BE2C (cell line): ENCODE data around the gene ANKRD17.

Experiments
- DNase-seq: peaks from one replicate; pipeline ENCODE4 v3.0.0-alpha.2; 2020
- H3K27me3 ChIP-seq: fragments of 250-450 bp; sonication (Bioruptor Pico); 2 replicates; pipeline ENCODE4 v1.5.1; 2020; ENCODE audit warnings: mild to moderate bottlenecking
- H3K36me3 ChIP-seq: fragments of 250-450 bp; sonication (Bioruptor Pico); 2 replicates; pipeline ENCODE4 v1.5.1; 2020; ENCODE audit warnings: mild to moderate bottlenecking
- H3K4me1 ChIP-seq: fragments of 250-450 bp; sonication (Bioruptor Pico); 2 replicates; pipeline ENCODE4 v1.5.1; 2020
- H3K4me3 ChIP-seq: 2 replicates; pipeline ENCODE4 v1.5.1; 2011; ENCODE audit warnings: low read depth, low read length
- H3K9me3 ChIP-seq: fragments of 250-450 bp; sonication (Bioruptor Pico); 2 replicates; pipeline ENCODE4 v1.5.1; 2020
- TF ChIP-seq, protein P1 (sequence below): IDR thresholded peaks from 2 replicates; pipeline ENCODE4 v1.5.1; 2012; ENCODE audit warnings: mild to moderate bottlenecking, low read depth, low read length

Gene ANKRD17

GRCh38 chr4:73248821-73249220, 9.8 kb downstream of the ANKRD17 start:
- Histone ChIP-seq H3K4me3 (no peak overlapping the region), H3K27me3 (no peaks in the 10 kb centered on the region), H3K36me3 (peaks cover 42% of the 10 kb centered on the region), H3K9me3 (no peaks in the 10 kb centered on the region; the same call in 1 of the 2 replicates), H3K4me1 (no peaks in the 10 kb centered on the region)
- TF ChIP-seq, protein P1, sequence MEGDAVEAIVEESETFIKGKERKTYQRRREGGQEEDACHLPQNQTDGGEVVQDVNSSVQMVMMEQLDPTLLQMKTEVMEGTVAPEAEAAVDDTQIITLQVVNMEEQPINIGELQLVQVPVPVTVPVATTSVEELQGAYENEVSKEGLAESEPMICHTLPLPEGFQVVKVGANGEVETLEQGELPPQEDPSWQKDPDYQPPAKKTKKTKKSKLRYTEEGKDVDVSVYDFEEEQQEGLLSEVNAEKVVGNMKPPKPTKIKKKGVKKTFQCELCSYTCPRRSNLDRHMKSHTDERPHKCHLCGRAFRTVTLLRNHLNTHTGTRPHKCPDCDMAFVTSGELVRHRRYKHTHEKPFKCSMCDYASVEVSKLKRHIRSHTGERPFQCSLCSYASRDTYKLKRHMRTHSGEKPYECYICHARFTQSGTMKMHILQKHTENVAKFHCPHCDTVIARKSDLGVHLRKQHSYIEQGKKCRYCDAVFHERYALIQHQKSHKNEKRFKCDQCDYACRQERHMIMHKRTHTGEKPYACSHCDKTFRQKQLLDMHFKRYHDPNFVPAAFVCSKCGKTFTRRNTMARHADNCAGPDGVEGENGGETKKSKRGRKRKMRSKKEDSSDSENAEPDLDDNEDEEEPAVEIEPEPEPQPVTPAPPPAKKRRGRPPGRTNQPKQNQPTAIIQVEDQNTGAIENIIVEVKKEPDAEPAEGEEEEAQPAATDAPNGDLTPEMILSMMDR, result no peak
- no peak for DNase-seq

DNA sequence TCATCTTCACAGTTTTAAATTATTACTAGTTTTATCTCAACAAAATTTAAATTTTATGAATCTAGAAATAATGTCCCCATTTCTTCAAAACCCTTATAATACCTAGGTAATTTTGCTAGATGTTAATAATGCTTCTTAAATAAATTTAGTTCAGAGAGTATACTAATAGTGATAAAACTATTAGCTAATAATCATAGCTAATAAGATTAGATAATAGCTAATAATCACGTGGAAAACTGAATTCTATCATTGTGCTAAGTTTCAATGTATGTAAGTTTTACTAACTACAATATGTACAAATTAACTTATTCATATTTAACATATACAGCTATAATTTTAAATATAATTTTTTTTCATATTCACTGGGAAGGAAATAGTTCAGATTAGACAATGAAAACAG, 10.2 kb downstream of the ANKRD17 start:
- DNase-seq, result no peak
- TF ChIP-seq, protein P1, result no peak
- no peaks in the 10 kb centered on the region for H3K4me1 ChIP-seq
- H3K9me3 ChIP-seq, result no peaks in the 10 kb centered on the region; the same call in 1 of the 2 replicates
- no peaks in the 10 kb centered on the region for H3K27me3 ChIP-seq
- no peak overlapping the region for H3K4me3 ChIP-seq
- peaks cover 42% of the 10 kb centered on the region for H3K36me3 ChIP-seq

DNA sequence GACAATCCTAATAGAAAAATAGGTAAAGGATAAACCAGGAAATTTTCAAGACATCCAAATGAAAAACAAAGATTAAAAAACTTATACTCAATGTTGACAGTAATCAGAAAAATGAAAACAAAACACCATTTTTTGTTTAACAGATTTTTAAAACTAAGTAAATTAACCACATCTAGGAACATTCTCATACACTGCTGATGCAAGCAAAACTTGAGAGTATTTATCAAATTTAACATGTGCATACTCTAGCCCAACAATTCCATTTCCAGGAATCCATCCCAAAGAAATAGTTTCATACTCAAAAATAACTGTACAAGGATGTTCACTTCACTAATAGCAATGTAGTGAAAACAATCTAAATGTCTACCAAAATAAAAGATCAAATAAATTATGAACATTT, 11.5 kb downstream of the ANKRD17 start:
- H3K4me3 ChIP-seq, result no peak overlapping the region
- TF ChIP-seq, protein P1, result no peak
- H3K9me3 ChIP-seq, result no peaks in the 10 kb centered on the region; the same call in 1 of the 2 replicates
- H3K27me3 ChIP-seq, result no peaks in the 10 kb centered on the region
- H3K36me3 ChIP-seq, result peaks cover 35% of the 10 kb centered on the region
- H3K4me1 ChIP-seq, result no peaks in the 10 kb centered on the region
- DNase-seq, result no peak

- H3K4me1 ChIP-seq, result no peaks in the 10 kb centered on the region
- H3K4me3 ChIP-seq, result no peak overlapping the region
- no peaks in the 10 kb centered on the region for H3K27me3 ChIP-seq
- TF ChIP-seq, protein P1, result no peak
- no peak for DNase-seq
- peaks cover 25% of the 10 kb centered on the region for H3K36me3 ChIP-seq
- H3K9me3 ChIP-seq, result no peaks in the 10 kb centered on the region; the same call in 1 of the 2 replicates
Measured at GRCh38 chr4:73245955-73246354, 12.6 kb downstream of the ANKRD17 start.

DNA sequence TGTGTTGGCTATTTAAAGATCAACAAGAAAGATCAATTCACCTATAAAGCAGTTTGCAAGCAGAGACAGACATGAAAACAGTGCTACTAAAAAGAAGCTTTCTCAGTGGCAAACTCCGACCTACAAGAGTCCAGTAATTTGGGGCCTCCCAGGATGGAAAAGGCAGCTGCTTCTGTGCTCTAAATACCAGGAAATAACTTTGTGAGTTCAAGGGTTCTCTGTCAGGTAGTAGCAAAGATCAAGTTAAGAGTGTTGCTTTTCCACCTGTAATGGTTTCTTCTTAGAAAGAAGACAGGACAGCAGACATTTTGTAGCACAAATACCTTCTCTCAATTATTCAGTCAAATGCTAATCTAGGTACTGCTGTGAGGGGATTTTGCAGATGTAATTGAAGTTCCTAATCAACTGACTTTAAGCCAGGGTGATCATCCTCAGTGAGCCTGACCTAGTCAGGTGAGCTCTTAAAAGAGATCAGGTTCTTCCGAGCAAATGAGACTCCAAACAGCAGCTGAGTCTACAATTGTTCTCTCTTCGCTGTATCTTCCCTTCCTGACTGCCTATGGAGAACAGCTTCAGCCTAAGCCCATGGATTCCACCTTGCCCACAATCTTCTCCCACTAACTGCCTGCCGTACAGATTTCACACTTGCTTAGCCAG, 13.5 kb downstream of the ANKRD17 start:
- Histone ChIP-seq H3K27me3 (no peaks in the 10 kb centered on the region), H3K4me3 (no peak overlapping the region), H3K4me1 (no peaks in the 10 kb centered on the region), H3K36me3 (peaks cover 19% of the 10 kb centered on the region), H3K9me3 (no peaks in the 10 kb centered on the region; the same call in 1 of the 2 replicates)
- TF ChIP-seq, protein P1, result no peak
- no peak for DNase-seq

DNA sequence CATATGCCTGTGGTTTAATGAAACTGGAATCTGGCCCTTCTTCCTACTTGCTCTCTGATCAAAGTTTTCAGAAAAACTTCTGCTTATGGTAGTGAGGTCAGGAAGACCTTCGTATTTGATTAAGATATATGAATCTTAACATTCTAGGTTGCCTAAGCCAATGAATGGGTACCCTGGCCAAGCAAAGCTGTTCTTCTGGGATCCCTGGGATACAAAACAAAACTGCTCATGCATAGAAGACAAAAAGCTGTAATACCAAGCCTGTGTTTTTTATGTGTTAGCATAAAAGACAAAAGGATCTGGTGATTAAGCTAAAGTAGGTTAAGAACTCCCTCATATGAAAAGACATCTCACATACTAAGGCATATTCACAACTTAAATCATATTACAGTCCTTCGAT, 21.6 kb downstream of the ANKRD17 start:
- no peaks in the 10 kb centered on the region for H3K4me1 ChIP-seq
- peaks cover 38% of the 10 kb centered on the region for H3K36me3 ChIP-seq
- TF ChIP-seq, protein P1, result no peak
- no peaks in the 10 kb centered on the region for H3K27me3 ChIP-seq
- H3K4me3 ChIP-seq, result no peak overlapping the region
- no peaks in the 10 kb centered on the region for H3K9me3 ChIP-seq
- DNase-seq, result no peak
